SH-SY5Y (cell line): ENCODE results near the gene PTPRG.

Experiments used
- GATA2 ChIP-seq: IDR thresholded peaks from 2 replicates; pipeline ENCODE4 v1.6.1; 2011; ENCODE audit warnings: mild to moderate bottlenecking, low read depth, low read length
- GATA3 ChIP-seq: IDR thresholded peaks from 2 replicates; pipeline ENCODE4 v1.6.1; 2011; ENCODE audit warnings: low read depth, mild to moderate bottlenecking, low read length, moderate library complexity

GRCh38 chr3:62131620-62132019, 570.2 kb downstream of the PTPRG start:
- no peak for TF ChIP-seq GATA2
- TF ChIP-seq GATA3, result no peak
